HUES48 (cell line): Measurements from ENCODE around the gene TIGD6.
"Not testable (repeated sequence)": the region's sequence is repeated elsewhere in the genome, so short reads cannot be mapped to it uniquely, and the experiment has no call there.

ENCODE experiments used
- H3K27ac ChIP-seq: one replicate; pipeline ENCODE4 v1.7.0; 2013; ENCODE audit warnings: low read depth, low read length, inconsistent platforms
- H3K27me3 ChIP-seq: 2 replicates; pipeline ENCODE4 v1.6.1; 2013; ENCODE audit warnings: mild to moderate bottlenecking, low read length; ENCODE audit not compliant: control insufficient read depth, insufficient read depth
- H3K36me3 ChIP-seq: 2 replicates; pipeline ENCODE4 v1.6.1; 2013; ENCODE audit warnings: low read length; ENCODE audit not compliant: control insufficient read depth, insufficient read depth
- H3K4me1 ChIP-seq: 2 replicates; pipeline ENCODE4 v1.6.1; 2013; ENCODE audit warnings: mild to moderate bottlenecking, low read length; ENCODE audit not compliant: control insufficient read depth, insufficient read depth
- H3K4me3 ChIP-seq: 2 replicates; pipeline ENCODE4 v1.5.1; 2013; ENCODE audit warnings: mild to moderate bottlenecking, low read depth, low read length
- H3K9ac ChIP-seq: 2 replicates; pipeline ENCODE4 v1.6.1; 2013; ENCODE audit warnings: mild to moderate bottlenecking, low read depth, low read length, moderate library complexity
- H3K9me3 ChIP-seq: 2 replicates; pipeline ENCODE4 v1.6.1; 2013; ENCODE audit warnings: low read length; ENCODE audit not compliant: control insufficient read depth, insufficient read depth

The TIGD6 gene

DNA sequence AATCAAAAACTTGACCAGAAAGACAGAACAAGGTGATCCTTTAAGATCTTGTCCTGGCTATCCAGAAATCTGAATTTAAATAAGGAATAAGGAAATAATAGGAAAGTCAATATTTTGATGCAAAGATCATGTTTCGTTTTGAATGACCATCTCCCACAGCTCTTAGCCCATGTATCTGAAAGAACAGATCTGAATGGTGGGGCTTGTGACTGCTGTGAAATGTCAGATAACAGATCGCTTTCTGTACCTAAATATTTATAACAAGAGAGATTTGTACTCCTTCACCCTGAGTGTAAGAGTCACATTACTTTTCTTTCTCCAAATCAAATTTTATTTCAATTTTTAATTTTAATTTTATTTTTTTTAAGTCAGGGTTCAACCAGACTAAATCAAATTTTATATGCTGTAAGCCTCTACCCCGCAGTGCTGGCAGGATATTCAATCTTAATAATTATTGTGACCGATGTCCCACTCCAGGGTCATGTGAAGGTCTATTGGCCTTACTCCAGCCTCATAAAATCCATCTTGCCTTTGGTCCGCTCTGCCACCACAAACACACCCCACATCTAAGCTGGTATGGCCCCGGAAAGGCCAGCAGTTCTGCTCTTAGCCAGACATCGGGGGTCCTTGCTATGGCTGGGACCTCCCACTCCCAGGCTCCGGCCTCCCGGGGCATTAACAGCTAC is 46.9 kb downstream of the TIGD6 start:
- Histone ChIP-seq H3K27me3 (no peaks in the 10 kb centered on the region), H3K9me3 (no peaks in the 10 kb centered on the region), H3K4me1 (no peaks in the 10 kb centered on the region), H3K36me3 (no peaks in the 10 kb centered on the region), H3K27ac (no peak overlapping the region), H3K9ac (no peak overlapping the region), H3K4me3 (no peak overlapping the region)

DNA sequence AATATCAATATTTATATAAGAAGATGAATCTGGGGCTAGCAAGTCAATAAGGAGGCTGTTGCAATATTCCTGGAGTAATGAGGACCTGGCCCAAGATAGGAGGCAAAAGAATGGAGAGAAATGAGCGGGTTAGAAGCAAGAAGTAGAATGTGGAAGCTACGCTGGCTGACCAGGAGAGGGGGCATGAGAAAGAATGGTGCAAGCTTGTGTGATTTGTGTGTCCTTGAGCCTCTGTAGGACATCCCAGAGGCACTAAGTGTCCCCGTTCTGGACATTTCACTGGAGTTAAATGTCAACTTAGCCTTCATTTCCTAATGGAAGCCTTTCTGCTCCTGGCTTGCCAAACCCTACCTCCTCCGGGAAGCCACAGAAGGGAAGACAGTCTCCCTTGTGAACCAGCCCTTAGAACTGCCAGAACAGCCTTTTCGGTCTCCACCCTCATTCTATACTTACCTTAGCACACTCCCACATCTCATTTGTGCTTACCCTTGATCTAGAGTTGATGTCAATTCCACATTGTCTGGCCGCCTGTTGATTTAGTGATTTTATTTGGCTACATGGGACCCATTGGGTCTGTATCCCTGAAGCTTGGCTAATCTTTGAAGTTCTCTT is 49.2 kb downstream of the TIGD6 start:
- no peaks in the 10 kb centered on the region for H3K9me3 ChIP-seq
- no peaks in the 10 kb centered on the region for H3K4me1 ChIP-seq
- H3K4me3 ChIP-seq = no peak overlapping the region
- H3K27ac ChIP-seq = no peak overlapping the region
- no peak overlapping the region for H3K9ac ChIP-seq
- no peaks in the 10 kb centered on the region for H3K36me3 ChIP-seq
- no peaks in the 10 kb centered on the region for H3K27me3 ChIP-seq

DNA sequence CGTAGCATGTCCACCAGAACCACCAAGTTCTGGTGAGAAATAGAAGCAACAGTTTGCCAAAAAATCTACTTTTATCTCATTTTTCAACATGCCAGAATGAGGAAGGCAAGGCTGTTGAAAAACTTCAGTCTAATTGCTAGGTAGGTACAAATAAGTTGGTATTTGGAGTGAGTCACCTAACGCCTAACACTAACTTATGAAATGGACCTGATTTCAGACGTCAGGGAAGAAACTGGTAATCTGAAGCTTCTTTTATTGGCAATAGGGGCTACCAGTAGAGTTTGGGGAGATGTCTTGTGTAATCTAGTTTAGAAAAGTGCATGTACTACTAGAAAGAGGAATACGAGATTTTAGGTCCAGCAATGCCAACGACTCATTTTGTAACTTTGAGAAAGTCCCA is 51.5 kb downstream of the TIGD6 start:
- H3K36me3 ChIP-seq = no peaks in the 10 kb centered on the region
- H3K27ac ChIP-seq = no peak overlapping the region
- H3K9me3 ChIP-seq = no peaks in the 10 kb centered on the region

DNA sequence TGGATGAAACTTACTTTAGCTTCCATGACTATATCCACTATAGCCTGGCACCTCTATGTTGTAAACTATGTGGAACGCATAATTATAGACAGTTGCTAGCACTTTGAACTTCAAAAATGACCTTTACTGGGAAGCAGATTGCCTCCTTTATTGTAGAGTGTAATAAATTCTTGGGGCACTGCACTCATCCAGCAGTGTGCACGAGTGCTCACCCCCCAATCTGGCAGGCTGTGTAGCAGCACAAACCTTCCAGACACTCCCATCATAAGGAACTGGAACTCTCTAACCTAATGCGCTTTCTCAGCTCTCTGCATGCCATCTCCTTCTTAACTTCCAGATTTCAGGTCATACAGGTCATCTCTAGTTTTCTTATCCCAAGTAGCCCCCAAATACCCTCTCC is 54.3 kb downstream of the TIGD6 start:
- Histone ChIP-seq H3K9ac (no peak overlapping the region), H3K36me3 (no peaks in the 10 kb centered on the region), H3K27ac (no peak overlapping the region), H3K4me1 (no peaks in the 10 kb centered on the region), H3K27me3 (no peaks in the 10 kb centered on the region), H3K4me3 (no peak overlapping the region), H3K9me3 (no peaks in the 10 kb centered on the region)

More for the DNA sequence above, 51.5 kb downstream of the TIGD6 start:
- H3K27me3 ChIP-seq = no peaks in the 10 kb centered on the region
- no peaks in the 10 kb centered on the region for H3K4me1 ChIP-seq
- no peak overlapping the region for H3K4me3 ChIP-seq
- H3K9ac ChIP-seq = no peak overlapping the region

DNA sequence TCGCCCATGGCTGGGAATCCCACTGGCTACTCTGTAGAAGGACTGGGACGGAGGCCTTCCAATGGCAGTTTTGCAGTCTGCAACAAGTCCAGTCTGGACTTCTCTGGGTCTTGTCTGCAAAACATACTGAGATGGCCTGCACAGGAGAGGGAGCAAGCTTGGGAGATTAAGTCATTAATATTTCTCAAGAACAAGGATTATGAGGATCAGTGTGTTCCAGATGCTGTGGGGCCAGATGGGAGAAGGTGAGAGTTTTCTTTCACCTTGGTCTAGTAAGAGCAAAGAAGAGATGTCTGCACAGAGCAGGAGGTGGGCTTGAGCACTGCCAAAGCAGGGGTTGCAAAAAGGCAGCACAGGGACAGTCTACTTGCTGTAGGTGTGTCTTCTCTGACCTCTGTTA is 55.8 kb downstream of the TIGD6 start, which contains the start of gene PDE6A:
PDE6A (minus strand) TSS at position 128 of the 400 bp plus-strand sequence; CDS start at position 8, 120 bp downstream.
- Histone ChIP-seq H3K4me3 (no peak within 1 kb of the TSS), H3K9me3 (no peaks in the 10 kb centered on the region), H3K36me3 (no peaks in the 10 kb centered on the region), H3K9ac (no peak within 1 kb of the TSS), H3K4me1 (no peaks in the 10 kb centered on the region), H3K27me3 (no peaks in the 10 kb centered on the region), H3K27ac (no peak within 1 kb of the TSS)

DNA sequence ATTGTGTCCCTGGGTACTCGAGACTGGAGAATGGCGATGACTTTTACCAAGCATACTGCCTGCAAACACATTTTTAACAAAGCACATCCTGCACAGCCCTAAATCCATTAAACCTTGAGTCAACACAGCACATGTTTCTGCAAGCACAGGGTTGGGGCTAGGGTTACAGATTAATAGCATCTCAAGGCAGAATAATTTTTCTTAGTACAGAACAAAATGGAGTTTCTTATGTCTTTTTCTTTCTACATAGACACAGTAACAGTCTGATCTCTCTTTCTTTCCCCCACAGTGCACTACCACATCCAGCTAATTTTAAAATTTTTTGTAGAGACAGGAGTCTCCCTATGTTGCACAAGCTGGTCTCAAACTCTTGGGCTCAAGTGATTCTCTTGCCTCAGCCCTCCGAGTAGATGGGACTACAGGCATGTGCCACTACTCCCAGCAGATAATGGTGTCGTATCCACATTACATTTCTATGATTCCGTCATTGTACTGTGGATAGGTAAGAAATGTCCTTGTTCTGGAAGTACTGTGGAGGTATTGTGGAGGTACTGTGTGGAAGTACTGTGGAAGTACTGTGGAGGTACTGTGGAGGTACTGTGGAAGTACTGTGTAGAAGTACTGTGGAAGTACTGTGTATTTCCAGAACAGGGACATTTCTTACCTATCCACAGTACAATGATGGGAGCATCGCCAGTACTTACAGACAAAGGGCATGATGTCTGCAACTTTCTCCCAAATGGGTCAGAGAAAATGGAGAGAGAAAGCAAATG is 57.1 kb downstream of the TIGD6 start:
- not testable (repeated sequence) for H3K27ac ChIP-seq, H3K4me3 ChIP-seq, H3K36me3 ChIP-seq, H3K4me1 ChIP-seq, H3K9me3 ChIP-seq, H3K9ac ChIP-seq, H3K27me3 ChIP-seq
